NCI-H2029 (cell line): ENCODE data around the gene LRP6.
"Not testable (repeated sequence)": the region's sequence is repeated elsewhere in the genome, so short reads cannot be mapped to it uniquely, and the experiment has no call there.

Experiments
- DNase-seq: peaks from one replicate; lab custom pipeline; 2025; lab: John Stamatoyannopoulos, UW

LRP6 gene

GRCh38 chr12:12180575-12180974 is 86.3 kb downstream of the LRP6 start:
- no peak for DNase-seq

DNA sequence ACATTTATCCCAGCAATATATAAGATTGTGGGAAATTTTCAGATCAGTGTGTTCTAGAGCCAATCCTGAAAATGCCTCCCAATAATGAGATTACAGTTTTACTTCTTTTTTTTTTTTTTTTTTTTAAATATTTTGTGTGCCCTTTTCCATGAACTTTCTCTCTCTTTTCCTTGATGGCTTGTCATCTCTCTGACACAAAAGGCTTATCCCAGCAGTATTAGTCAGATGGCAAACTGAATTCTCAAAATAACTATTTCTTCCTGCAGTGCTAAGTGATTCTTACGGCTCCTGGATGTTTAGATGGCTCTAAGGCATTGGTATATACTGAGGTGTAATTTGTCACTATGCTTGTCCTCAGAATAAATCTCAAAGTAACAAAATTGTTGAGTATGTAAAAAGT is 86.7 kb downstream of the LRP6 start:
- no peak for DNase-seq

DNA sequence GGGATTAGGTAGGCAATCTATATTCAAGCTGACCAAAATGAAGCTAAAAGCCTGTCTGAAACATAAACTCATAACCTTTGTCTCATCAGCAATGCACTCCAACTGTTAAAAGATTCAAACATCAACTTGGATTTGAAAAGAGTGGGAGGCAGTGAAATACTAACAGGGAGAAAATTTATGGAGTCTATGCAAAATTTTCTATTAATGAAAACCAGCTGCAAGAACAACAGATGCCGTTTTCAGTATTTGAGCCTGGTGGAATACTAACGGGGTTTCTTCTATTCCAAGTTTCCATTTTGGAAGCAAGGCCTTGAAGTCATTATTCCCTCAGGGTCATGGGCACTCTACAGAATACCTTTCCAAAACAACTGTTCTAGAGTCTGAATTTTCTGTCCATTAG is 88.3 kb downstream of the LRP6 start:
- no peak for DNase-seq

GRCh38 chr12:12176402-12176801 is 90.4 kb downstream of the LRP6 start:
- no peak for DNase-seq

GRCh38 chr12:12171991-12172511 is 94.8 kb downstream of the LRP6 start:
- no peak for DNase-seq

DNA sequence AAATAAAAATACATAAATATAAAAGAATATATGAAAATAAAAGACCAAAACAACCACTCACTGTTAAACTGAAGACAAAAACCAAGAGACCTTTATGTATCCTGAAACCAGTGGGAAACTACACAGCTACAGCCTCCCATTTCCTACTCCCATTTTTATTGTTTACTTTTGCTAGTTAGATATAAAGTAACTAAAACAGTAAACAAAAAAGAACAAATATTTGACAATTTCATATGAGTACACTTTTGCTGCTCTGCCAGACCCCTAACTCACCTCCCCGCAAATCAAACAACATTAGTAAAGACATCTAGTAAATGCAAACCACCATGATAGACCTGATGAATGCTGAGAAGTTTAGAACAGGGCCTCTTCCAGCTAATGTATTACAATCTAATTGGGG is 99.0 kb downstream of the LRP6 start:
- DNase-seq: peak; percentile 27

DNA sequence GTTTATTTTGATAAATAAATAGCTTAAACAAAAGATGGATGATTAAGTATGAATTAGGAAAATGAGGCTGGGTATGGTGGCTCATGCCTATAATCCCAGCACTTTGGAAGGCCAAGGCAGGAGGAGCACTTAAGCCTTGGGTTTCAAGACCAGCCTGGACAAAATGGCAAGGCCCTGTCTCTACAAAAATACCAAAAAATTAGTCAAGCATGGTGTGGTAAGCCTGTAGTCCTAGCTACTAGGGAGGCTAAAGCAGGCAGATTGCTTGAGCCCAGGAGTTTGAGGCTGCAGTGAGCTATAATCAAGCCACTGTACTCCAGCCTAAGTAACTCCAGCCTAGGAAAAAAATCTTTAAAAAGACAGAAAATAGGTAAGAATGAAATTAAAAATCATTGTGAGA is 100.1 kb downstream of the LRP6 start:
- no peak for DNase-seq

GRCh38 chr12:12159988-12160387 is 106.9 kb downstream of the LRP6 start:
- no peak for DNase-seq

- DNase-seq: no peak
Measured at GRCh38 chr12:12158858-12159257, 108.0 kb downstream of the LRP6 start.

GRCh38 chr12:12157424-12157823 is 109.4 kb downstream of the LRP6 start:
- no peak for DNase-seq

DNA sequence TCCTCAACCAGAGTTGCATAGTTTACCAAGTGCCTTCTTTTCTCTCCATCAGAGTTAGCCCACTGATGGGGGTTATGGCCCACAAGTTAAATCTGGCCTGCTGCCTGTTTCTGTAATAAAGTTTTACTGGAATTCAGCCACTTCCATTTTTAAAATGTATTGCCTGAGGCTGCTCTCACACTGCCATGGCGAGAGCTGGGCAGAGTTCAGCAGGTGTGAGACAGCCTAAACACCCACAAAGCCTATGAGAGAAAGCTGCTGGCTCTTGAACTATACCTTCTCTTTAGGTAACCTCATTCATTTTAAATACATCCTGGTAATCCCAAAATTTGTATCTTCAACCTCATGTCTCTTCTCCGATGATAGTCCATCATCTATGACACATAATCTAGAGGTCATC is 110.0 kb downstream of the LRP6 start:
- no peak for DNase-seq

GRCh38 chr12:12156116-12156515 is 110.7 kb downstream of the LRP6 start:
- DNase-seq: peak; percentile 67

- DNase-seq: no peak
Measured at GRCh38 chr12:12153596-12153995, 113.2 kb downstream of the LRP6 start.

DNA sequence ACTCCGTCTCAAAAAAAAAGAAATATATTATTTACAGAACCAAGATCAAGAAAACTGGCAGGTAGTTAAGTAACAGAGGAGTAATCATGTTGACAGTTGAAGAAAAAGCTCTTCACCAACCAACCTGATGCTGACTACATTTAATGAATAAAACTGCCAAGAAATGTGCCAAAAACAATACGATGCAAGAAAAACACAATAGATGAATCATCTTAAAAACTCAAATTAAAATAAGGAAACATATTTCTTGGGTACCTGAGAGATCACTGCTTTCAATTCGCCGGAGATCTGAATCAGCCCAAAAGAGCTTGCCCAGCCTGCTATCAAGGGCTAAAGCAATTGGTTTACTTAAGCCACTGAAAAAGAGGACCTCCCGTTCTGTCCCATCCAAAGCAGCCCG is 119.7 kb downstream of the LRP6 start:
- DNase-seq: no peak

- not testable (repeated sequence) for DNase-seq
Measured at GRCh38 chr12:12144531-12144930, 122.3 kb downstream of the LRP6 start.

DNA sequence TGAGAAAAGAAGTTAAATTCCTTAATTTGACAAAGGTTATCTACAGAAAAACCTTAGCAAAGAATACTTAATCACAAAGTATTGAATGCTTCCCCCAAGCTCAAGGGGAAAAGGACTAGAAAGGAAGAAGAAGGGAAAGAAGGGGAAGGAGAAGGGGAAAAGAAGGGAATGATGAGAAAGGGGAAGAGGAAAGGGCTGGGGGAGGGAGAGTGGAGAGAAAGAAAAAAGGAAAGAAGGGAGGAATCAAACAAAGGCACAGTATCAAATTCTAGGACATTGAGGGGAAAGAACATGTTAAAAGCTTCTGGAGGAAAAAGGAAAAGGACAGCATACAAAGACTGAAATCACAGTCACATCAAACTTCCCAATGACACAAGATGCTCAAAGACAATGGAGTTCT is 125.8 kb downstream of the LRP6 start:
- DNase-seq: no peak

DNA sequence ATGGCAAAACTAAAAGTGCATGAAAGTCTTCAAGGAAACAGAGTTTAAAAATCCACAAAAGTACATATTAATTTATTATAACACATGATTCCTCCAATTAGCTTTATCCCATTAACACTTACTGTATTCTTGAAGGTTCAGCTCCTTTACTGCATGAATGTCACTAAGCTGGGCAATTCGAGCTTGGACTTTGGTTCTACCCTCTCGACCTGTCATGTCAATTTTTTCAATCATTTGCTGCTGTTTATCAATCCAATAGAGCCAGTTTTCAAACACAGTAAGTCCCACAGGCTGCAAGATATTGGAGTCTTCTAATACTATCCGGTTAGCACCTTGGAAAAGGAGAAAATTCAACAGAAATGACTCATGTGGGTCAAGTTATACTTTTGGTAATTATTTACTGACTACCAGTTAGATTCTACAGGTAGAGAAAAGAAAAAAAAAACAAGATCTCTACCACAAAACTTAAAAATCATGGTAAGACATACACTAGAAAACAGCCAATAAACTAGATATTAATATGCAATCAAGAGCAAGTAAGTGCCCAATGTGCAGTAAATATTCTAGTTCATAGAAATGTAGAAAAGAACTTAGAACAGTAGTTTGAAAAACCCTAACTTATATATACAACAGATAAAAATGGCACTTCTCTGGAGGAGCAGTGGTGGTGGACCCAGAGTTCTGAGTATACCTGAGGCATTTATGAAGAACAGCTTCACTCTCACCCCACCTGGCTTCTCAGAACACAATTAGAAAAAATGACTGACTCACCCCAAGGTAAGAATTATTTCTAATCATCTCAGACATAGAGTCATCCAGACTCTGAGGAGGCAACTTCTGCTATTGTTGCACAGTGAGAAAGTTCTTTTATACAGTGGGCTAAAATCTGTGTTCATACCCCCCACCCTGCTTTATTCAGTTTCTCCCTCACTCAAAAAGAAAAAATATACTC is 128.4 kb downstream of the LRP6 start:
- no peak for DNase-seq

- DNase-seq: no peak
Measured at GRCh38 chr12:12133785-12134184, 133.1 kb downstream of the LRP6 start.

DNA sequence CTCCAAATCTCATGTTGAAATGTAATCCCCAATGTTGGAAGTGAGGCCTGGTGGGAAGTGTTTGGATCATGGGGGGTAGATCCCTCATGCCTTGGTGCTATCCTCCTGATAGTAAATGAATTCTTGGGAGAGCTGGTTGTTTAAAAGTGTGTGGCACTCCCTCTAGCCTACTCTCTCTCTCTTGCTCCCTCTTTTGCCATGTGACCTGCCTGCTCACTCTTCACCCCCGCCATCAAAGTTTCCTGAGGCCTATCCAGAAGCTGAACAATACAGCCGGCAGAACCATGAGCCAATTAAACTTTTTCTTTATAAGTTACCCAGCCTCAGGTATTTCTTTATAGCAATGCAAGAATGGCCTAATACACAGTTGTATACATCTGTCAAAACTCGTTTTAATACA is 133.6 kb downstream of the LRP6 start:
- DNase-seq: no peak

DNA sequence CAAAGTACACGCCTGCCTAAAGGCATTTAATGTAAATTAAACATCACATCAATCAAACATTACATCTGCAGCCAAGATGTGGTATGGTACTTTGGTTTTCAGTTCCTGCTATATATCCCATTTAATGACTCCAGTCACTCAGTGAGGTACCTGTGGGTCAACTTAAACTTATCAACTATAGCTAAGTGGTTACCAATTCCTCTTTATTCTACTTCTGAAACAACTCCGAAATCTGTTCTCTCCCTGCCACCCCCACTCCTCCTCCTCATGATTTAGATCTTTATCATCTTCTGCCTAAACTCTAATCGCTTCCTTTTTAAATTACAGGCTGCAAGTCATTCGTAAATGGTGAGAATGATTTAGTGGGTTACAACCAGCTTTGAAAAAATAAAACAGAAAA is 138.2 kb downstream of the LRP6 start:
- no peak for DNase-seq

- DNase-seq: no peak
Measured at GRCh38 chr12:12127304-12127703, 139.5 kb downstream of the LRP6 start.

DNA sequence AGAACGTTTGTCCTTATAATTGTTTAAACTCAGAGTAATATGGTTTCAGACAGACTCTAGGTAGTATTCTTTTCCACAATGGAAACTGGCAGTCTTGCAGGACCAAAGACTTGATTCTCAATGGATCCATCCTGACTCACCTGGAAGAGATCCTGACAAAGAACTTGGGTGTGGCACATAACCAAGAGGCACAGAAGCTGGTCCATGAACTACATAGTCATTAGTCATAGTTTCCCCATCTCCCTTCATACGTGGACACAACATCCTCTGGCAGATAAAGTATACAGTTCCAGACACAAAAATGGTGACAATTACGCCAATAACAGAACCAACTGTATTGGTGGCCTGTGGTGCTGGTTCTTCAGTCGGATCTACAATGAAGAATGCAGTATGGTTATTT is 140.3 kb downstream of the LRP6 start:
- no peak for DNase-seq

- DNase-seq: no peak
Measured at GRCh38 chr12:12123036-12123604, 143.7 kb downstream of the LRP6 start.
